Measurements from ENCODE around the gene PARVG.
A peak's percentile ranks its signal among the peaks of the same experiment; 100 is the strongest.

PARVG gene

DNA sequence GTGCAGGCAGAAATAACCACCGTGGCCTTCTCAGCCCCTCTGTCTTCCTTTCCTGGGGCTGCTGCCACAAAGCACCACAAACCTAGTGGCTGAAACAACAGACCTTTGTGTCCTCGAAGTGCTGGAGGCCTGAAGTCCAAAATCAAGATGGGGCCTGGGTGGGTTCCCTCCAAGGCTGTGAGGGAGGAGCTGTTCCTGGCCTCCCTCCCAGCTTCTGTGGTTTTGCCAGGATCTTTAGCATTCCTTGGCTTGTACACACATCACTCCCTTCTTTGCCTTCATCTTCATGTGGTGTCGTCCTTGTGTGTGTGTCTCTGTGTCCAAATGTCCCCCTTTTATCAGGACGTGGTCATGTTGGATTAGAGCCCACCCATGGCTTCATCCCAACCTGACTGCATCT, 29.0 kb upstream of the PARVG start:
- Histone ChIP-seq H3K27me3 (0 out of 2 replicates have a peak, but pooled peaks cover 14% of the 10 kb centered on the region), H3K36me3 (no peaks in the 10 kb centered on the region; the same call in 1 of the 2 replicates), H3K27ac (no peak overlapping the region), H3K4me3 (no peak overlapping the region), H3K4me1 (peaks cover 23% of the 10 kb centered on the region), H3K4me2 (no peak overlapping the region), H4K20me1 (no peaks in the 10 kb centered on the region), H3K9ac (no peak overlapping the region), H3K9me3 (no peaks in the 10 kb centered on the region)
- no peak for TF ChIP-seq Cebpa-rat (IDR thresholded peaks at IDR 0.05)

DNA sequence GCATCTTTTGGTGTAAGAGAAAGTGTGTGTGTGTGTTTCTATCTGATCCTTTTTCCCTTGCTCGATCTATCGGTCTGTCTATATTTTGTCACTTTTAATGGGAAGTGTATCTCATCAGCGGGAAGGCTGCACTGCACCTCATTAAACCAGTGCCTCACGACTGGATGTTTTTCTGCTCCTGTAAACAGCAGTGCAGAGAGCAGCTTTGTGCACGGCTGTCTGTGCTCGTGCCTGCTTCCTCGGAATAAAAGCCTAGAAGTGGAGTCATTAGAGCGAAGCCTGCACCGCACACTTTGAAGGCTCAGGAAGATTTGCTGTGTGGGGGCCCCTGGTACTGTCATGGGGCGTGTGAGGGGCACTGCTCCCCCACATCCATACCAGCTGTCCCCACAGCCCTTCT, 27.0 kb upstream of the PARVG start:
- Histone ChIP-seq H3K9ac (no peak overlapping the region), H4K20me1 (no peaks in the 10 kb centered on the region; the same call in 1 of the 2 replicates), H3K36me3 (no peaks in the 10 kb centered on the region; the same call in 1 of the 2 replicates), H3K27me3 (0 out of 2 replicates have a peak, but pooled peaks cover 14% of the 10 kb centered on the region), H3K9me3 (no peaks in the 10 kb centered on the region), H3K4me2 (peak overlapping the region; percentile 37), H3K4me1 (peaks cover 12% of the 10 kb centered on the region), H3K27ac (no peak overlapping the region), H3K4me3 (no peak overlapping the region)
- TF ChIP-seq Cebpa-rat (IDR thresholded peaks at IDR 0.05) = no peak

DNA sequence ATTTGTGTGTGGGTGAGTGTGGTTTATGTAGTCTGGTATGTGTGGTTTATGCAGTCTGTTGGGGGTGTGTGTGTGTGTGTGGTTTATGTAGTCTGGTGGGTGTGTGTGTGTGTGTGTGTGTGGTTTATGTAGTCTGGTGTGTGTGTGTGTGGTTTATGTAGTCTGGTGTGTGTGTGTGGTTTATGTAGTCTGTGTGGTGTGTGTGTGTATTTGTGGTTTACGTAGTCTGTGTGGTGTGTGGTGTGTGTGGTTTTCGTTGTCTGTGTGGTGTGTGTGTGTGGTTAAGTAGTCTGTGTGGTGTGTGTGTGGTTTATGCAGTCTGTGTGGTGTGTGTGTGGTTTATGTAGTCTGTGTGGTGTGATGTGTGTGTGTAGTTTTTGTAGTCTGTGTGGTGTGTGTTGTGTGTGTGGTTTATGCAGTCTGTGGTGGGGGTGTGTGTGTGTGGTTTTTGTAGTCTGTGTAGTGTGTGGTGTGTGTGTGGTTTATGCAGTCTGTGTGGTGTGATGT, 26.2 kb upstream of the PARVG start:
- Histone ChIP-seq H3K4me2 (no peak overlapping the region; the same call in 1 of the 2 replicates), H3K27ac (no peak overlapping the region), H3K9me3 (no peaks in the 10 kb centered on the region), H3K27me3 (peaks cover 18% of the 10 kb centered on the region; the same call in 1 of the 2 replicates), H3K4me3 (no peak overlapping the region), H4K20me1 (no peaks in the 10 kb centered on the region; the same call in 1 of the 2 replicates), H3K36me3 (no peaks in the 10 kb centered on the region; the same call in 1 of the 2 replicates), H3K4me1 (peaks cover 12% of the 10 kb centered on the region), H3K9ac (no peak overlapping the region)
- no peak for TF ChIP-seq Cebpa-rat (IDR thresholded peaks at IDR 0.05)

DNA sequence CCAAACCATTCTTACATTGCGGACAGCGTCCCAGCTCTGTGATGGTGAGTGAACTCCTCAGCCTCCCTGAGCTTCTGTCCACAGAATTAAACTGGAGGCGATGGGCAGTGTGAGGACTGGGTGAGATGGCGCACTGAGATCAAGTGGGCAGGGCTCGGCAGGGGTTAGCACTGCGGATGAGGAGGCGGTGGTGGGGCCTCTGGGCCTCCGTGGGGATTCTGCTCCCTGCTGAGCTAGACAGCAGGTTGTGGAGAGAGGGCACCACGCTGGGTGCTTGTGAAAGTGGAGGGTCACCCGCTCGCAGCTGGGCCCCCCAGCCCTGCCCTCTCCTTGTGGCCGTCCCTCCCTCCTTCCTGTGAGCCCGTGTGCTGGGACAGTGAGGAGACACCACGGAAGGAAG, 25.6 kb upstream of the PARVG start:
- Histone ChIP-seq H3K9ac (no peak overlapping the region), H3K9me3 (no peaks in the 10 kb centered on the region), H3K36me3 (no peaks in the 10 kb centered on the region; the same call in 1 of the 2 replicates), H3K27me3 (peaks cover 20% of the 10 kb centered on the region; the same call in 1 of the 2 replicates), H3K27ac (no peak overlapping the region), H4K20me1 (no peaks in the 10 kb centered on the region; the same call in 1 of the 2 replicates), H3K4me2 (no peak overlapping the region), H3K4me1 (peaks cover 14% of the 10 kb centered on the region), H3K4me3 (no peak overlapping the region)
- no peak for TF ChIP-seq Cebpa-rat (IDR thresholded peaks at IDR 0.05)

DNA sequence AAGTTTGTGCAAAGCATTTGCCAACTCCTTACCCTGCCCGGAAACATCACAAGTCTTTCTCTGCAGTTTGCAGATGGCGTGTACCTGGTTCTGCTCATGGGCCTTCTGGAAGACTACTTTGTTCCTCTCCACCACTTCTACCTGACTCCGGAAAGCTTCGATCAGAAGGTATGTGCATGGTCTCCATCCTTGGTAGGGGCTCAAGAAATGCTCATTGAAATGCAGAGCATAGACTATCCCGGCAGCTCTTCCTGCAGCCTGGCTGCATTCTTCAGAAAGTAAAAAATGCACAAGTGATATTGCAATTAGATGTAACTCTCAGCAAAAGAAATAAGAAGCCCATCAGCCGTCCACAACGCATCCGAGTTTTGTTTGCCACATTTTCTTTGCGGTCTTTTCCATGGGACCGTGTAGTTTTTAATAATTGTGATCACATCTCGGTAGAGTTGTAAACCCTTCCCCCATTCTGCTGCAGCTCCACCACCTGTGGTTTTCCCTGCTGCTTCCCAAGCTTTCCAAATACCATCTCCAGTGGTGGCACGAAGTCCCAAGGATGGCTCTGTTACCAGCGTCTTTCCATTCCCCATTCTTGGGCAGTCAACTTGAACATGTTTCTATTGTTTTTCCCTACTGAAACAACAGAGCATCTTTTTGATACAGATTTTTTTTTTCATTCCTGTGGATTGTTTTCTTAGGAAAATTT, 22.7 kb upstream of the PARVG start:
- Histone ChIP-seq H3K9ac (no peak overlapping the region), H3K27ac (no peak overlapping the region), H4K20me1 (no peaks in the 10 kb centered on the region; the same call in 1 of the 2 replicates), H3K4me3 (no peak overlapping the region), H3K4me1 (peaks cover 22% of the 10 kb centered on the region), H3K36me3 (no peaks in the 10 kb centered on the region), H3K27me3 (peaks cover 14% of the 10 kb centered on the region; the same call in 1 of the 2 replicates), H3K9me3 (no peaks in the 10 kb centered on the region), H3K4me2 (no peak overlapping the region)
- TF ChIP-seq Cebpa-rat (IDR thresholded peaks at IDR 0.05) = no peak

DNA sequence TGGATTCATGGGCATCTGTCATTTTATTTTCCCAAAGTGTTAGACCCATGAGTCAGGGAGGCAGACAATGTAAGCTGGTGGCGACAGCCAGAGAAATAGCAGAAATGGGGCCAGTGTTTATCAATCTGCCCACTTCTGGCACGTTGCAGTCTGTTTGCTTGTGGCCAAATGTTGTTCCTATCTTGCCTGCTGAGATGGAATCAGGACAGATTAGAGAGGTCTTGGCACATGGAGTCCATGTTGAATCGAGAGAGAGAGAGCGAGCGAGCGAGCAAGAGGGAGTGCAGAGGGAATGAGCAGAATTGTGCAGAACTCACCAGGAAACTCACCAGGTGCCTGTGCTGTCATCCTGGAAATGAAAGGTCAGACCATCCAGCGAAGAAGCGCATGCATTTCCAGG, 21.9 kb upstream of the PARVG start:
- Histone ChIP-seq H4K20me1 (no peaks in the 10 kb centered on the region; the same call in 1 of the 2 replicates), H3K27ac (no peak overlapping the region), H3K27me3 (peaks cover 14% of the 10 kb centered on the region; the same call in 1 of the 2 replicates), H3K9ac (no peak overlapping the region), H3K36me3 (no peaks in the 10 kb centered on the region), H3K4me2 (no peak overlapping the region), H3K4me1 (peaks cover 18% of the 10 kb centered on the region), H3K9me3 (no peaks in the 10 kb centered on the region), H3K4me3 (no peak overlapping the region)
- TF ChIP-seq Cebpa-rat (IDR thresholded peaks at IDR 0.05) = no peak

DNA sequence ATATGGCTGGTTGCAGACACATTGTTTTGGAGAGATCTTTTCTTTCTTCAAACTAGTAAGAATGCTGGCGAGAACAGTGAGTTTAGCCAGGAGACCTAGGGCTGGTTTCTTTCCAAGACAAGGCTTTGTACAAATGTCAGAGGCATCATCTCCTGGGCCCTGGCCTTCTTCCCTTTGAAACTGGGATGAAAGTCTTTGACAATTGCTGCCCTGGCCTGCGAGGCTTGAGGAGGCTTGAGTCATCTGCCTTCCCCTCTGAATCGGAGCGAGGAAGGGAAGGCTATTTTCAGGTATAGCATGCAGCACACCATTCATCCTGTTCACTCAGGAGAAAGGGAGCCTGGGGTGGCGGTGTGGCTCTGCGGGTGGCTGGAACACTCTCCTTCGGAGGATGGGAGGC, 21.5 kb upstream of the PARVG start:
- TF ChIP-seq Cebpa-rat (IDR thresholded peaks at IDR 0.05) = no peak
- no peaks in the 10 kb centered on the region; the same call in 1 of the 2 replicates for H4K20me1 ChIP-seq

DNA sequence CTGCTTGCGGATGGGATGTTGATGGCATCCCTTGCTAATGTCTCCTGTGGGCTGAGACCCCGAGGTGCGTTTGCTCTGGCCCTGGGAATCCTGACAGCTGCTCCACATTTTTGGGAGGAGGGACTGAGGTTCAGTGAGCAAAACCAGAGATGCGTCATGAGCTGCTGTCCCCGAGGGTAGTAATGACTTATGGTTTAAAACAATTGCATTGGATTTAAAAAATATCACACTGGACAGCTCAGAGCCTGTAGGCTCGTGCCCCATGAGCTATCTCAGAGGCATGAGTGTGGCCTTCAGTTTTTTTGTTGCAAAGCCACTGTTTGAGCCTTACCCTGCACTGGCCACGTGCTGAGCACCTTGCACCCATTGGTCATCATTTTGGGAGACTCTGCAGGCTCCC, 20.9 kb upstream of the PARVG start:
- Histone ChIP-seq H3K4me1 (peaks cover 10% of the 10 kb centered on the region), H3K4me3 (no peak overlapping the region), H3K27ac (no peak overlapping the region), H3K36me3 (no peaks in the 10 kb centered on the region), H3K4me2 (peak overlapping the region; percentile 38; the same call in 1 of the 2 replicates), H3K9me3 (no peaks in the 10 kb centered on the region), H3K9ac (no peak overlapping the region), H3K27me3 (peaks cover 14% of the 10 kb centered on the region; the same call in 1 of the 2 replicates), H4K20me1 (no peaks in the 10 kb centered on the region; the same call in 1 of the 2 replicates)
- TF ChIP-seq Cebpa-rat (IDR thresholded peaks at IDR 0.05) = no peak

More for the DNA sequence above, 21.5 kb upstream of the PARVG start:
- H3K4me1 ChIP-seq = peaks cover 14% of the 10 kb centered on the region
- H3K27ac ChIP-seq = no peak overlapping the region
- no peaks in the 10 kb centered on the region for H3K9me3 ChIP-seq
- peaks cover 14% of the 10 kb centered on the region; the same call in 1 of the 2 replicates for H3K27me3 ChIP-seq
- H3K36me3 ChIP-seq = no peaks in the 10 kb centered on the region
- H3K4me2 ChIP-seq = no peak overlapping the region
- no peak overlapping the region for H3K9ac ChIP-seq
- H3K4me3 ChIP-seq = no peak overlapping the region

DNA sequence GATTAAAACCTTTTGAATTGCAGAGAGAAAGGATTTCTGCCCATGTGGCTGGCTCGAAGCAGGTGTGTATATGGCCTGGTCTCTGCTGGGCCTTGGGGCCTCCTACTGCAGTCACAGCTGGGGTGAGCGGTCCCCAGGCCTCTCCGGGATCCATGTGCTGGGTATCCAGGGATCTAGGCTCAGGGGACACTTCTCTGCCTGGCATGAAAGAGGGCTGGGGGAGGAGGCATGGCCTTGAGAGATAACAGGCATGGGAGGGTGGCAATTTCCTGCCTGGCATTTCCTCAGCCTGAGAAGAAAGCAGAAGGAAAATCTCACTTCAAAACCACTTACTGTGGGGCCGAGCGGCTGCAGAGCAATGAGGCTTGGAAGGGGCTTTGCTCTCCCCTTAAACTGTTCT, 20.3 kb upstream of the PARVG start:
- no peaks in the 10 kb centered on the region for H3K36me3 ChIP-seq
- peaks cover 10% of the 10 kb centered on the region for H3K4me1 ChIP-seq
- no peak for TF ChIP-seq Cebpa-rat (IDR thresholded peaks at IDR 0.05)
- no peak overlapping the region for H3K4me3 ChIP-seq
- H3K27me3 ChIP-seq = peaks cover 9% of the 10 kb centered on the region; the same call in 1 of the 2 replicates
- H3K27ac ChIP-seq = no peak overlapping the region
- peak overlapping the region; percentile 38 for H3K4me2 ChIP-seq
- H4K20me1 ChIP-seq = no peaks in the 10 kb centered on the region; the same call in 1 of the 2 replicates
- H3K9me3 ChIP-seq = no peaks in the 10 kb centered on the region
- no peak overlapping the region for H3K9ac ChIP-seq

DNA sequence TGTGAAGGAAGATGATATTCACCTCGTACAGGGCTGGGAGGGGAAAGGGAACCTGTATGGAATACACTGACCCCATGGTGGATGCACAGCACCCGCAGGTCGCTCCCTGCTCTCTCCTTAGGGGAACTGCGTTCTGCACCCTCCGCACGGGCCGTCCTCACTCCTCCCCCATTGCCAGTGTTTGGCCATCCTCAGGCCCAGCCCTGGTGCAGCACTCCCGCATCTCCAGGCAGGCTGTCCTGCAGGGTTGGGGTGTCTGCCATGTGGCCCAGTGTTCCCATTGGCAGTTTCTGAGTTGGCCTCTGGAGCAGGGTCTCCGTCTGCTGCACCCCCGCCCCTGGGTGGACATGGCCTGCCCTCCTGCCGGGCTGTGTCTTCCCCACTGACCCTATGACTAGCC, 19.1 kb upstream of the PARVG start:
- no peak overlapping the region for H3K4me3 ChIP-seq
- peaks cover 6% of the 10 kb centered on the region; the same call in 1 of the 2 replicates for H3K27me3 ChIP-seq
- no peak overlapping the region for H3K9ac ChIP-seq
- H3K4me2 ChIP-seq = no peak overlapping the region
- no peaks in the 10 kb centered on the region for H3K36me3 ChIP-seq
- no peaks in the 10 kb centered on the region for H3K9me3 ChIP-seq
- no peak for TF ChIP-seq Cebpa-rat (IDR thresholded peaks at IDR 0.05)
- no peaks in the 10 kb centered on the region; the same call in 1 of the 2 replicates for H4K20me1 ChIP-seq
- no peak overlapping the region for H3K27ac ChIP-seq
- peaks cover 10% of the 10 kb centered on the region for H3K4me1 ChIP-seq
